Measurements from ENCODE around the gene LYPD6. TPM values are rescaled to one million over a fixed set of nuclear protein-coding genes. Genes with fewer than 3 reads are reported as not detected.

LYPD6 gene
- total RNA-seq, 1 donor from 2014 or later: 16.4 TPM

DNA sequence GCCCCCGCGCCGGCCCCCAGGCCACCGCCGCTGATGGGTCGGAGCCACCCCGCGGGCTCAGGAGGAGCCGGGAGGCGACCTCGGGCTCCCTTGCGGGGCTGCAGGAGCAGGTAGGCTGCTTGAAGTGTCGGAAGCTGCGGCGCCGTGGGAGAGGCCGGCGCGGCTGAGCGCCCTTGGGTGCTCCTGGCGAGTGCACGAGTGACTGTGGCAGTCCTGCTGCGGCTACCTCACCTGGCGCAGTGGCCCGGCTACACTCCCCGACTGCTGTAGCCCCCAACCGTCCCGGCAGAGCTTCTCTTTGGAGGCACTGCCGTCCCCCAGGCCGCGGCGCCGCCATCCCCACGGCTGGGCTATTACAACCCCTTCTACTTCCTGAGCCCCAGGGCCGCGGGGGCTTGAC, 10.0 kb upstream of the LYPD6 start:
- Mint-ChIP-seq H3K36me3 (no peaks in the 10 kb centered on the region), H3K27ac (no peak overlapping the region), H3K4me3 (no peak overlapping the region), H3K9me3 (no peaks in the 10 kb centered on the region), H3K27me3 (no peaks in the 10 kb centered on the region), H3K4me1 (ENCODE audit: unreplicated experiment) (peaks cover 23% of the 10 kb centered on the region)
- no peak for DNase-seq (ENCODE audit: extremely low spot score, unreplicated experiment)
- TF ChIP-seq, protein P1, sequence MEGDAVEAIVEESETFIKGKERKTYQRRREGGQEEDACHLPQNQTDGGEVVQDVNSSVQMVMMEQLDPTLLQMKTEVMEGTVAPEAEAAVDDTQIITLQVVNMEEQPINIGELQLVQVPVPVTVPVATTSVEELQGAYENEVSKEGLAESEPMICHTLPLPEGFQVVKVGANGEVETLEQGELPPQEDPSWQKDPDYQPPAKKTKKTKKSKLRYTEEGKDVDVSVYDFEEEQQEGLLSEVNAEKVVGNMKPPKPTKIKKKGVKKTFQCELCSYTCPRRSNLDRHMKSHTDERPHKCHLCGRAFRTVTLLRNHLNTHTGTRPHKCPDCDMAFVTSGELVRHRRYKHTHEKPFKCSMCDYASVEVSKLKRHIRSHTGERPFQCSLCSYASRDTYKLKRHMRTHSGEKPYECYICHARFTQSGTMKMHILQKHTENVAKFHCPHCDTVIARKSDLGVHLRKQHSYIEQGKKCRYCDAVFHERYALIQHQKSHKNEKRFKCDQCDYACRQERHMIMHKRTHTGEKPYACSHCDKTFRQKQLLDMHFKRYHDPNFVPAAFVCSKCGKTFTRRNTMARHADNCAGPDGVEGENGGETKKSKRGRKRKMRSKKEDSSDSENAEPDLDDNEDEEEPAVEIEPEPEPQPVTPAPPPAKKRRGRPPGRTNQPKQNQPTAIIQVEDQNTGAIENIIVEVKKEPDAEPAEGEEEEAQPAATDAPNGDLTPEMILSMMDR (conservative IDR thresholded peaks at IDR 0.05): no peak

DNA sequence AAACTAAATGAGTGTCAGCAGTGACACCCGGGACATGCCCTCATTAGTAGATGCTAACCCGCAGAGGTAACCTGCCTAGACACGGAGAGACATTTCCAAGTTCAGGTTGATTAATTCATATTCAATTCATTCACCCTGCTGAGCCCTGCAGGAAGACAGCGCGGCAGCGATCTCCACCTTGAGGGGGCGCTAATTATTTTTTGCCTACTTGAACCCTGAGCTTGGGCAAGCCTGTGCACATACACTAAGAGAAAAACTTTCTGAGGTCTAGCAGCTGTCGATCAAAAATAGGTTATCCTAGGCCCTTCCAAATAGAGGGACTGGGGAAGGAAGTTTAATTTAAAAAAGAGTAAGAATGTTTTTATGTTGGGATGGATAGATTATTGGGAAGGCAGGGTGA, 1.3 kb upstream of the LYPD6 start:
- no peak for DNase-seq (ENCODE audit: extremely low spot score, unreplicated experiment)
- H3K4me3 Mint-ChIP-seq: peak overlapping the region; percentile 93
- TF ChIP-seq, protein P1 (conservative IDR thresholded peaks at IDR 0.05): peak; percentile 70
- peak overlapping the region; percentile 67 for H3K27ac Mint-ChIP-seq
- H3K36me3 Mint-ChIP-seq: peaks cover 4% of the 10 kb centered on the region
- H3K27me3 Mint-ChIP-seq: peaks cover 7% of the 10 kb centered on the region
- H3K9me3 Mint-ChIP-seq: no peaks in the 10 kb centered on the region
- peaks cover 15% of the 10 kb centered on the region for H3K4me1 Mint-ChIP-seq (ENCODE audit: unreplicated experiment)

DNA sequence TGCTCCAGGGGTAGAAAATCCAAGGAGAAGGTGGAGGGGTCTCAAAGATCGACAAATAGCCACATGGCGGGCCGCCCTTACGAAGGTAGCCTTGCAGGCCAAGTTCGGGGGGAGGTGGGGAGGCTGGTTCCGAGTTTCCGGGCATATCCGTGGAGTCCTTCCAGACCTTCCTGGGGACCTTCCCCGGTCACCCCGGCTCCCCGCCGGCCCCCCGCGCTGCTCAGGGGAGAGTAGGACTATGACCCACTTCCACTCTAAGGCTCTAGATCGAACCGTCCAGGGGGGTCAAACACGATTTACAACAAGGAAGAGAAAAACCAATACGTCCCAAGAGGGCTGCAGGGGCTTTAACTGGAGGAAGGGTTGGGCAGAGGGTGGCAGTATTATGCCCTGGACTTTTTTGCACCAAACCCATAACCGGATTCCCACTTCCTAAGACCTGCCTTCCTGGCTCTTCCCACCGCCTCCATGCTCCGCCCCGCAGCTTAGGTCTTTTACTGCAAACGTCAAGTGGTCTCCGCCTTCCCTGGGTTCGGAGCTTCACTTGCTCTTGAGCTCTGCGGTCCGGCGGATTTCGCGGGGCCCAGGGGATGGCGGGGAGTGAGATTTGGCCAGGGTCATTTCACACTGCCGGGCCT, 779 bp upstream of the LYPD6 start:
- peak overlapping the region; percentile 93 for H3K4me3 Mint-ChIP-seq
- H3K27me3 Mint-ChIP-seq: peaks cover 7% of the 10 kb centered on the region

DNA sequence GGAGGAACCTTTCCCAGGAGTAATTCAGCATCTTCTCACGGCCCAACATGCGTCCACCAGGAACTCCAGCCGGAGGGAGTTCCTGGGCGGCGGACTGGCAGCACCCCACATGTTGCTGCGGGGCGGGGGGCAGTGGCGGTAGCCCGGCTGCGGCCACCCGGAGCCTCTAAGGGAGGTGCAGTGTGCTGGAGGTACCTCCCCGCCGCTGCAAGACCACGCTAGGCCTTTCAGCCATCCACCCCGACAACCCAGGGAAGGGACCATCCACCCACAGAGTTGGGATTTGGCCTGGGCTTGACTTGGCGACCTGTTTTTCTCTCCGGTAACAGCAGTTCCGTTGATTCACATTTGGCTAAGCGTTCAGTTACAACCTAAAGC, 625 bp downstream of the LYPD6 start:
- Mint-ChIP-seq H3K36me3 (peaks cover 12% of the 10 kb centered on the region), H3K27ac (peak overlapping the region; percentile 72), H3K4me1 (ENCODE audit: unreplicated experiment) (peaks cover 15% of the 10 kb centered on the region), H3K27me3 (peaks cover 7% of the 10 kb centered on the region), H3K9me3 (no peaks in the 10 kb centered on the region), H3K4me3 (peak overlapping the region; percentile 95)
- DNase-seq (ENCODE audit: extremely low spot score, unreplicated experiment): peak; percentile 69
- TF ChIP-seq, protein P1 (conservative IDR thresholded peaks at IDR 0.05): no peak

More for the DNA sequence above, 779 bp upstream of the LYPD6 start:
- DNase-seq (ENCODE audit: extremely low spot score, unreplicated experiment): peak; percentile 77
- H3K9me3 Mint-ChIP-seq: no peaks in the 10 kb centered on the region
- peaks cover 15% of the 10 kb centered on the region for H3K4me1 Mint-ChIP-seq (ENCODE audit: unreplicated experiment)
- peak overlapping the region; percentile 67 for H3K27ac Mint-ChIP-seq
- TF ChIP-seq, protein P1 (conservative IDR thresholded peaks at IDR 0.05): no peak
- H3K36me3 Mint-ChIP-seq: peaks cover 4% of the 10 kb centered on the region

DNA sequence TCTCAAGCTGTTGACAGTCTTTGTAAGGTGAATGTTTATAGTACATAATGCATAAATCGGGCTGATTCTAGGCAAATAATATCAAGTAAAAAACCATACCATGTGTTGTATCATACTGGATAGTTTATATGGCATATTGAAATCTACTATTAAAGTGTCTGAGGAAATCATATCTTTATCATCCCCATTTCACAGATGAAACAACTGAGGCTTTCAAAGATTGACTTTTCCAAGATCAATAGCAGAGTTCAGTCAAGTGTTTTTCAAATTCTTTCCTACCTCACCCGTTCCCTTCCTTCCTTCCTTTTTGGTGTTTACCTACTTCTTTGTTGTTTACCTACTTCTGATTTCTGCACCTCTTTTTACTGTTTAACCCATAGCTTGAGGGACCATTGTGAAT, 2.0 kb downstream of the LYPD6 start:
- peak overlapping the region; percentile 95 for H3K4me3 Mint-ChIP-seq
- H3K4me1 Mint-ChIP-seq (ENCODE audit: unreplicated experiment): peaks cover 15% of the 10 kb centered on the region
- H3K27ac Mint-ChIP-seq: peak overlapping the region; percentile 9
- H3K36me3 Mint-ChIP-seq: peaks cover 14% of the 10 kb centered on the region
- H3K9me3 Mint-ChIP-seq: no peaks in the 10 kb centered on the region
- TF ChIP-seq, protein P1 (conservative IDR thresholded peaks at IDR 0.05): no peak
- H3K27me3 Mint-ChIP-seq: peaks cover 7% of the 10 kb centered on the region
- DNase-seq (ENCODE audit: extremely low spot score, unreplicated experiment): no peak

Measured in type B pancreatic cell (in vitro differentiated cells).